Stimulated activated CD4-positive, alpha-beta T cell treated with anti-CD3 and anti-CD28 coated beads, Interleukin-1b, Interleukin-23, amount 100 ng/mL, for 48 hours (primary cell): Measurements from ENCODE around the gene NEK8.
A peak's percentile ranks its signal among the peaks of the same experiment; 100 is the strongest.
"Not testable (repeated sequence)": the region's sequence is repeated elsewhere in the genome, so short reads cannot be mapped to it uniquely, and the experiment has no call there.

ENCODE experiments used
- DNase-seq: peaks from one replicate; pipeline ENCODE4 v3.0.0-alpha.2; 2020

The NEK8 gene

DNA sequence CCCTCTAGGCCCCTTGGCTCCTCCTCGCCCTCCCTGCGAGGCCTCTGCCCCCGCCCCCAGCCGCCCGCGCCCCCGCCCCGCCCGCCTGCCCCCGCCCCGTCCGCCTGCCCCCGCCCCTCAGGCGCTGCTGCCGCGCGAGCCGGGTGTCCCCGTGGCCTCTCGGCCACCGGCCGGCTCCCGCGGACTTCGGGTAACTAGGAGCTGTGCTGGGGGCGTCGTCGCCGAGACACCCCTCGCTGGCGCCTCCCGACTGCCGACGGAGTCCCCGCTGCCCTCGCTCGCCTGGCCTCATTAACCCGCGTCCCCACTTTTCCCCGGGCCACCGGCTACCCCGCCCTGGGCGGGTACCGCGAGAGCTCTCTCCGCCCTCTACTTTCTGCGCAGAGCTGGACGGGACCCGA is 2.4 kb upstream of the NEK8 start, which contains the start of gene TLCD1:
TLCD1 (minus strand) TSS at position 8 of the 401 bp plus-strand sequence. CDS start 136 bp downstream, outside the sequence.
- DNase-seq, result peak; percentile 83

DNA sequence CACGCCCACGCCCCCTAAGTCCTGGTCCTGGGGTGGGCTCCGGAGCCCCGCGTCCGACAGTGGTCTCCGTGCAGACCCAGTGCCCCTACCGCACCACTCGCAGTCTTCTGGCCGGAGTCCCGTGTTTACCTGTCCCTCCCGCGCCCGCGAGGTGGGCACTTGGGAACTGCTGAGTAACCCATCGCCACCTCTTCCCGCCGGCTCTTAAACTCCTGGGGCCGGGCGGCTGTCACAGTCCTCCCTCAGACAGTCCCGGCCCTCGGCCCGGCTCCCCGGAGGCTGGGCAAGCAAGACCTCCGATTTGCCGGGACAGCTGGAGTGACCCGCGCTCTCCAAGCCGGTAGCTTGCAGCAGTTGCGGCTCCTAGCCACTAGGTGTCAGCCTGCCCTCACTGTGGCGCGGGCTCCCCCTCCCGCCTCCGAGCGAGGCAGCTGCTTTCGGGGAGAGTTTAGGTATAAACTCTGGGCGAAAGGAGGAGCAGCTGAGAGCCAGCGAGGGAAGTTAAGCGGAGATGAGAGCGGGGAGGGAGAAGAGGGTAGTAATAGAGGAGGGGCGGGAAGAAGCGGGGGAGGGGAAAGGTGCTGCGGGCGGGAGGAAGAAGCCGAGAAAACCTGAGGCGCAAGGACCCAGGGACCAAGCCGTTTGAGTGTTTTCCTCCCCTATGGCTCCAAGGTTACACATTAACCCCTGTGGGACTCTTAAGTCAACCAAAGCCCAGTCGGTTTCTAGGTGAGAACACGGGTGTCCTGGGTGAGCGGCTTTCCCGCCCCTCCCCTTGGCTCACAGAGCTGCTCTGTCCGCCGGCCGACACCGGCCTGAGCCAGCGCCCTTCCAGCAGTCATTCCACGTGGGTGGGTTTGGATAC is 1.7 kb upstream of the NEK8 start:
- DNase-seq, result peak; percentile 94

DNA sequence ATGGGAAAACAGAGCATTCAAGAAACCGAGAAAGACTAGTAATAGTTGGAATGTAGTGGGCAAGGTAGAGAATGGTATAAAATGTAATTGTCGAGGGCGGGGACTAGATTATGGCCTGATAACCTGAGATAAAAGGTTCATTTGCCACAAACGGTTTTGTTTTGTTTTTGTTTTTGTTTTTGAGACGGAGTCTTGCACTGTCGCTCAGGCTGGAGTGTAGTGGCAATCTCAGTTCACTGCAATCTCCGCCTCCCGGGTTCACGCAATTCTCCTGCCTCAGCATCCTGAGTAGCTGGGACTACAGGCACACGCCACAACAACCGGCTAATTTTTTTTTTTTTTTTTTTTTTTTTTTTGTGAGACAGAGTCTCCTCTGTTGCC is 1.4 kb downstream of the NEK8 start:
- no peak for DNase-seq

DNA sequence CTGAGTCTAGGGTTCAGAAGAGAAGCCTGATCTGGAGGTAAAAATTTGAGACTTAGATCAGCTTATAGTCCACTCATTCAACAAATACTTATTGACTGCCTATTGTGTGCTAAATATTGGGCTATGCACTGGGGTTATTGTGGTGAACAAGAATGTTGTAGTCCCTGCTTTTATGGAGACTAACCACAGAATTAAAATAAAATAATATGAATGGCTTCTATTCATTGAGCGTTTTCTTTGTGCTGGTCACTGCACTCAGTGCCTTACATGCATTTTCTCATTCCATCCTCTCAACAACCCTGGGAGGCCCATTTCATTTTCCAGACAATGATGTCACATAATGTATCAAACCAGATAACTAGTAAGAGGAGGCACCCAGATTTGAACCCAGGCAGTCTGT is 4.8 kb downstream of the NEK8 start:
- DNase-seq, result no peak

DNA sequence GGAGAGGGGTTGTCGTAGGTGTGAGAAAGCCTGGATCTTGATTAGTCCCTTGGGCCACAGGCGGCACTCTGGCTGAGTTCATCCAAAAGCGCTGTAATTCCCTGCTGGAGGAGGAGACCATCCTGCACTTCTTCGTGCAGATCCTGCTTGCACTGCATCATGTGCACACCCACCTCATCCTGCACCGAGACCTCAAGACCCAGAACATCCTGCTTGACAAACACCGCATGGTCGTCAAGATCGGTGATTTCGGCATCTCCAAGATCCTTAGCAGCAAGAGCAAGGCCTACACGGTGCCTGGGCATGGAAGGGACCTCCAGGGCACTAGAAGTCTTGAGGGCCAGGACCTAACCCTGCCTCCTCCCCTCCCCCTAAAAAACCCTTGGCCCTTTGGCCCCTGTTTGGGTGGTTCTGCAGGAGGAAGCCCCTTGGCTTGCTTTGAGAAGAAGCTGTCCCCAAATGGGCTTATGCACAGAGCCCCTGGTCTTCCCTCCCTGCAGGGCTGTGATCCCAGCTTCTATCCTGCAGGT is 6.2 kb downstream of the NEK8 start:
- no peak for DNase-seq

DNA sequence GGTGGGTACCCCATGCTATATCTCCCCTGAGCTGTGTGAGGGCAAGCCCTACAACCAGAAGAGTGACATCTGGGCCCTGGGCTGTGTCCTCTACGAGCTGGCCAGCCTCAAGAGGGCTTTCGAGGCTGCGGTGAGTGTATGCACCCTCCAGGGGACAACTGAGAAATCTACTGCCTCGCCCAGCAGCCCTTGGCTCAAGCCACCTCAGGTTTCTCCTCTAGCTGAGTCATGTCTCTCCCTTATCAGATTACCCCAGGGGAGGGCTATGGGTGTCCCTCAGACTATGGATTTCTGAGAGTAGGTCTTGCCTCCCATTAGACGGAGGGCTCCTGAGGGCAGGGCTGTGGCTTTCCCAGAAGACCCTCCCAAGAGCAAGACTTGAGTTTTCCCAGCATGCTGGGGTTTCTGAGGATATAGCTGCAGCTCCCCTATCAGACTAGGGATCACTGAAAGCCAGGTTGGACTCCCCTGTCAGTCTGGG is 6.7 kb downstream of the NEK8 start:
- DNase-seq, result no peak

DNA sequence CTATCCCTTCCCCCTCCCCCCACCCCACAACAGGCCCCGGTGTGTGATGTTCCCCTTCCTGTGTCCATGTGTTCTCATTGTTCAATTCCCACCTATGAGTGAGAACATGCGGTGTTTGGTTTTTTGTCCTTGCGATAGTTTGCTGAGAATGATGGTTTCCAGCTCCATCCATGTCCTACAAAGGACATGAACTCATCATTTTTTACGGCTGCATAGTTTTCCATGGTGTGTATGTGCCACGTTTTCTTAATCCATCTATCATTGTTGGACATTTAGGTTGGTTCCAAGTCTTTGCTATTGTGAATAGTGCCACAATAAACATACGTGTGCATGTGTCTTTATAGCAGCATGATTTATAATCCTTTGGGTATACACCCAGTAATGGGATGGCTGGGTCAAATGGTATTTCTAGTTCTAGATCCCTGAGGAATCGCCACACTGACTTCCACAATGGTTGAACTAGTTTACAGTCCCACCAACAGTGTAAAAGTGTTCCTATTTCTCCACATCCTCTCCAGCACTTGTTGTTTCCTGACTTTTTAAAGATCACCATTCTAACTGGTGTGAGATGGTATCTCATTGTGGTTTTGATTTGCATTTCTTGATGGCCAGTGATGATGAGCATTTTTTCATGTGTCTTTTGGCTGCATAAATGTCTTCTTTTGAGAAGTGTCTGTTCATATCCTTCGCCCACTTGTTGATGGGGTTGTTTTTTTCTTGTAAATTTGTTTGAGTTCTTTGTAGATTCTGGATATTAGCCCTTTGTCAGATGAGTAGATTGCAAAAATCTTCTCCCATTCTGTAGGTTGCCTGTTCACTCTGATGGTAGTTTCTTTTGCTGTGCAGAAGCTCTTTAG is 7.6 kb downstream of the NEK8 start:
- DNase-seq, result not testable (repeated sequence)

DNA sequence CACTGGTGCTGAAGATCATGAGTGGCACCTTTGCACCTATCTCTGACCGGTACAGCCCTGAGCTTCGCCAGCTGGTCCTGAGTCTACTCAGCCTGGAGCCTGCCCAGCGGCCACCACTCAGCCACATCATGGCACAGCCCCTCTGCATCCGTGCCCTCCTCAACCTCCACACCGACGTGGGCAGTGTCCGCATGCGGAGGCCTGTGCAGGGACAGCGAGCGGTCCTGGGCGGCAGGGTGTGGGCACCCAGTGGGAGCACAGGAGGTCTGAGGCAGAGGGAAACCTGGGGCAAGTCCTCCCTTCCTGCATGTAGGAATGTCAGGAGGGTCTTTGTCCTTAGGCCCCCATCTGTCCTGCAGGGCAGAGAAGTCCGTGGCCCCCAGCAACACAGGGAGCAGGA is 8.7 kb downstream of the NEK8 start:
- no peak for DNase-seq

DNA sequence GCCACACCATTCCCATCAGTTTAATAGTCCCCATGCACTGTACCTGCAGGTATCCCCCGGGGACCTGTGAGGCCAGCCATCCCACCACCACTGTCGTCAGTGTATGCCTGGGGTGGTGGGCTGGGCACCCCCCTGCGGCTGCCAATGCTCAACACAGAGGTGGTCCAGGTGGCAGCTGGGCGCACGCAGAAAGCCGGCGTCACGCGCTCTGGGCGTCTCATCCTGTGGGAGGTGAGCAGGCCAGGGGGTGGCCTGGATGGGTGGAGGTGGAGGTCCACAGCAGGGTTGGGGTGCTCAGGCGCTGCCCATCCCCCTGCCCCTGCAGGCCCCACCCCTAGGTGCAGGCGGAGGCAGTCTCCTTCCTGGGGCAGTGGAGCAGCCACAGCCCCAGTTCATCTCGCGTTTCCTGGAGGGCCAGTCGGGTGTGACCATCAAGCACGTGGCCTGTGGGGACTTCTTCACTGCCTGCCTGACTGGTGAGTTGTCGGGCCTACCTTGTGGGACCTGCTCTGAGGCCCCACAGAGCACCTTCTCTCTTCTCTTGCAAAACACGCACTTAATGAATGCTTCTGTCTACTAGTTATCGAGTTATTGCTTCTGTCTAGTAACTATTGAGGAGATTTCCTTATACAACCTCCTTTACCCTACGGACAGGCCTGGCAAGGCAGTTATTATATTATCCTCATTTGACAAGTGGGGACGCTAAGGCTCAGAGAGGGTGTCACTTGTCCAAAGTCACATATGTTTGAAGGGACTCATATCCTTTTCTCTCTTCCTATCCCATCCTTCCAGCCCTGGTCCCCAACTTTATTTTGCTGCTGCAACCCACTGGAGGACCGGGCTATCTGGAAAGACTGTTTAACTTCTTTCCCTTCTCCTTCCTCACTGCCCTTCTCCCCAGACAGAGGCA is 9.4 kb downstream of the NEK8 start:
- DNase-seq, result no peak

DNA sequence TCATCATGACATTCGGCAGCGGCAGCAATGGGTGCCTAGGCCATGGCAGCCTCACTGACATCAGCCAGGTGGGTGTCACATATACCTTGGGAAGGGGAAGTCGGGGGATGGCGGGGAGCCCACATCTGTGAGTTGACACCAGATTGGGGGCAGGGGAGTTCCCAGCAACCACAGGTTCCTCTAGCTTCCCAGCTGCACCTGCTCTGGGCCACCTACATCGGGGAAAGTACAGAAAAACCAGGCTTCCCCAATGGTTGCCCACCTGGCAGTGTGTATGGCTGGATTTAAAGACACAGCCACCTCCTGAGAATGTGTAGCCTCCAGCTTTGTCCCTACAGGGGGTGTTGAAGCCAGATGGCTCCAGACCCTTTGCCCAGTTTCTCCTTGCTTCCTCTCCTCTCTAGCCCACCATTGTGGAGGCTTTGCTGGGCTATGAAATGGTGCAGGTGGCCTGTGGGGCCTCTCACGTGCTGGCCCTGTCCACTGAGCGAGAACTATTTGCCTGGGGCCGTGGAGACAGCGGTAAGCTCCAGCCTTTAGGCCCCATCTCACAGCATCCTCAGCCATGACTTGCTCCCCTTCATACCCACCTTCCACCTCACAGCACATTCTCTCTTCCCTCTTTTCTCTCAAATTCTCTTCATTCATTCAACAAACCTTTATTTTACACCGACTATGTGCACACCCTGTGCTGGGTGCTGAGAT is 10.2 kb downstream of the NEK8 start:
- peak; percentile 35 for DNase-seq

DNA sequence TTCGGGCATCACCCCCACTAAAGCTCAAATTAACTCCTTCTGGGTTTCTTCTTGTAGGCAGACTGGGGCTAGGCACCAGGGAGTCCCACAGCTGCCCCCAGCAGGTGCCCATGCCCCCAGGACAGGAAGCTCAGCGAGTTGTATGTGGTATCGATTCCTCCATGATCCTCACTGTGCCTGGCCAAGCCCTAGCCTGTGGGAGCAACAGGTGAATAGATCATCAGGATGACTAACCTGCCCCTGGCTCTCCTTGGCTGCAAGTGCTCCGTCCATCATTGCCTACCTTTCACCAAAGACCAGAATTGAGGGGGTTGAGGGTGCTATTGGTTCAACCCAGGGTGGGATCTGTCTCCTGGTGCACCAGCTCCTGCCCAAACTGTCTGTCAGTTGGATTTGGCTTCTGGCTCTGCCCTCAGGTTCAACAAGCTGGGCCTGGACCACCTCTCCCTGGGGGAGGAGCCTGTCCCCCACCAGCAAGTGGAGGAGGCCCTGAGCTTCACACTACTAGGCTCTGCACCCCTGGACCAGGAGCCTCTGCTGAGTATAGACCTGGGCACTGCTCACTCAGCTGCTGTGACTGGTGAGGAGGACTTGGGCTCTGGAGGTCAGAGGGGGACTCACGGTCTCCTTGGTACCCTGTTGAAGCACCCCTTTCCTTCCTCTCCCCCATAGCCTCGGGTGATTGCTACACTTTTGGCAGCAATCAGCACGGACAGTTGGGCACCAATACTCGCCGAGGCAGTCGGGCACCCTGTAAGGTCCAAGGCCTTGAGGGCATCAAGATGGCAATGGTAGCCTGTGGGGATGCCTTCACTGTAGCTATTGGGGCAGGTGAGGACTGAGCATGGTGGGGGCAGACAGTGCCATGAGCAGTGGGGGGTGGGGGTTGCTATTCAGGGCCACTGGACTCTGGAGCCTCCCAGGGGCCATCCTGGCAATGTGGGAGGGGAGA is 12.1 kb downstream of the NEK8 start:
- DNase-seq, result no peak

DNA sequence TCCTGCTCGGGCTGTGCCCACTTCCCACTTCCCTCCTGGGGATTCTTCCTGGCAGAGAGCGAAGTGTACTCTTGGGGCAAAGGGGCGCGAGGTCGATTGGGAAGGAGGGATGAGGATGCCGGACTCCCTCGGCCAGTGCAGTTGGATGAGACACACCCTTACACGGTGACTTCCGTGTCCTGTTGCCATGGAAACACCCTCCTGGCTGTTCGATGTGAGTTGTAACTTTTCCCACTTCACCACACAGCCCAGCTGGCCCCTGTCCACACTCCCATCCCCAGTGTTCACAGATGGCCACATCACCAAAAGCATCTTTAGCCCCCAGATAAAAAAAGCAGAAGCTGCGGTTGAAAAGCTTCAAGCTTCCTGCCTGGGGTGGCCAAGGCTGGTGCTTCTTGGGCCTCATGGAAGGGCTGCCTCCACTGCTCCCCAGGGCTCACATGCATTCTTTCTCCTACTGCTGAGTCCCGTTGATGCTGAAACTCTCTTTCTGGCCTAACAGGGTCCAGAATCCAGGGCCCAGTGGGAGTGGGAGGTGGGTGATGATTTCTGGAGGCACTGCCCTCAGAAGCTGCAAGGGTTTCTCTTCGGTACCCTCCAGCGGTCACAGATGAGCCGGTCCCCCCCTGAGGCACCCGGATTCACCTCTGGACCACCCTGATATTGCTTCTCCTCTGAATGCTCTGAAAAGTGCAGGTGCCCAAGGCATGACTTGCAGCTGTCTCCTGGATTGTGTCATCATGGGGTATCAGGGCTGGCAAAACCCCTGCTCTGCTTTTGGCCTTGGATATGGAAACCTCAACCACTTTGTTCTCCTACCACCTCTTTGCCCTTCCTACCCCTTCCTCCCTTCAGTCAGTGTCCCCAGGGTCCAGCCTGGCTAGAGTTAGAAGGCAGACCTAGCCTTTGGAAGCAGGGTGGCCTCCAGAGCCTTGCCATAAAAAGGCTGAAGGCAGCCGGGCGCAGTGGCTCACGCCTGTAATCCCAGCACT is 13.1 kb downstream of the NEK8 start:
- no peak for DNase-seq

DNA sequence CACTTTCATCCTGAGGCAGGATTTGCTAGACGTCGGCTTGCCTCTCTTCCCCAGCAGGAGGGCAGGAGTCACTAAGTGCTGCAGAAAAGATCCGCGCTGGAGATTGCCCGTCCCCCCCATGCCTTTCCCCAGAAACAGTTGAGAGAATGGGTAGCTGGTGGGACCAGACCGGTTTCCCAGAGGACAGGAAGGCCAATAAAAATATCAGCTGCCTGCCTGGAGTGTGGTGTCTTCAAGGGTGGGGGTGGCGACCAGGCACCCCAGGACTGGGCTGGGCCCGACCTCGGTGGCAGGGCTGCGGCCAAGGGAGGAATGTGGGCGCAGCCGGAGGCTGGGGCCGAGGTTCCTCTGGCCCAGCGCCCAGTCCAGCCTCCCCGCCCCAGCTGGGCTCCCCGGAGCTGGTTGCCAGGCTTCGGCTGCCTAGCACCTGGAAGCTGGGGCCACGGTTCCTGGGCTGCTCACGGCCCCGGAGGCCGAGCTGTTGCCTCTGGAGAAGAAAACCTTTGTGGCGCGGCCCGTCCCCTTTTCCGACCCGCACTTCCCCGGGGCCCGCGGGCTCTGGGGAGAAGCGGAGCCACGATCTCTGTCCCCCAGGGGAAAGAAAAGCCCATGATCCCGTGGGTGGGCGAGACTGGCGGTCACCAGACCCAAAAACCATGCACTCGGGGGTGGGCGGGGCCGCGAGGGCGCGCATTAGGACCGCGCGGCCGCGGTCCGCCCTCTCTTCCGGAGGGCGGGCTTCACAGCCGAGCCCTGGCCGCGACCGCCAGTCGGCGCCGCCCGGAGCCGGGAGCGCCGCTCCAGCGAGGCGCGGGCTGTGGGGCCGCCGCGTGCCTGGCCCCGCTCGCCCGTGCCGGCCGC is 14.9 kb downstream of the NEK8 start, which contains the start of gene TRAF4:
TRAF4 (plus strand) TSS at position 769 of the 861 bp plus-strand sequence. CDS start 102 bp downstream, outside the sequence.
- peak; percentile 73 for DNase-seq

DNA sequence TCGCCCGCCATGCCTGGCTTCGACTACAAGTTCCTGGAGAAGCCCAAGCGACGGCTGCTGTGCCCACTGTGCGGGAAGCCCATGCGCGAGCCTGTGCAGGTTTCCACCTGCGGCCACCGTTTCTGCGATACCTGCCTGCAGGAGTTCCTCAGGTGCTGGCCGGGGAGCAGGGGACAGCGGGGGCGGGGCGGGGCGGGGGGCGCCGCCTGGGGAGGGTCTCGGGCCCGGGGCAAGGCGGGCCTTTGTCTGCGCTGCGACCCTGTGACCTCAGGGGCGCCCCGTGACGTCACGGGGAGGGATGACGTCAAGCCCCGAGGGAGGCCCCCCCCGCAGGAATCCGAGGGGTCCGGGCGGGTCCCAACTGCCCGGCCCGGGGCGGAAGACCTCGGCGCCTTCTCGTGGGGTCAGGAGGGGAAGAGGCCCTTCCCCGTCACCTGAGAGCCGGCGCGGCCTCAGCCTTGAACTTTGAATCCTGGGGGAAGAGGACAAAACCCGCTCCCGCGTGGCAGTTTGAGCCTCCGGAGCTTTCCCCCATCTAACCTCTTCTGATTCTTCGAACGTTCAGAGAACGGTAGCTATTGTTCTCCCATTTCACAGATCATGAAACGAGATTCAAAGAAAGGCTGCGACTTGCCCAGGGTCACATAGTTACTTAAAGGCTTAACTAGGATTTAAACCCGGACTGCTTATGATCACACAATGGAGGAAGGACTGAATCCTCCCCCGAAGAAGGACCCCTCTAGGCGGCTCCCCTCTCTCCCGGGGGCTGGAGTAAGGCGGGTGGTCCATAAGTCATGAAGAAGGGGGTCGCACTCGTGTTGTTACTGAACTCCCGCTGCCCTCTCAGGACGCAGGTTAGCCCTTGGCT is 15.8 kb downstream of the NEK8 start:
- DNase-seq, result peak; percentile 65

DNA sequence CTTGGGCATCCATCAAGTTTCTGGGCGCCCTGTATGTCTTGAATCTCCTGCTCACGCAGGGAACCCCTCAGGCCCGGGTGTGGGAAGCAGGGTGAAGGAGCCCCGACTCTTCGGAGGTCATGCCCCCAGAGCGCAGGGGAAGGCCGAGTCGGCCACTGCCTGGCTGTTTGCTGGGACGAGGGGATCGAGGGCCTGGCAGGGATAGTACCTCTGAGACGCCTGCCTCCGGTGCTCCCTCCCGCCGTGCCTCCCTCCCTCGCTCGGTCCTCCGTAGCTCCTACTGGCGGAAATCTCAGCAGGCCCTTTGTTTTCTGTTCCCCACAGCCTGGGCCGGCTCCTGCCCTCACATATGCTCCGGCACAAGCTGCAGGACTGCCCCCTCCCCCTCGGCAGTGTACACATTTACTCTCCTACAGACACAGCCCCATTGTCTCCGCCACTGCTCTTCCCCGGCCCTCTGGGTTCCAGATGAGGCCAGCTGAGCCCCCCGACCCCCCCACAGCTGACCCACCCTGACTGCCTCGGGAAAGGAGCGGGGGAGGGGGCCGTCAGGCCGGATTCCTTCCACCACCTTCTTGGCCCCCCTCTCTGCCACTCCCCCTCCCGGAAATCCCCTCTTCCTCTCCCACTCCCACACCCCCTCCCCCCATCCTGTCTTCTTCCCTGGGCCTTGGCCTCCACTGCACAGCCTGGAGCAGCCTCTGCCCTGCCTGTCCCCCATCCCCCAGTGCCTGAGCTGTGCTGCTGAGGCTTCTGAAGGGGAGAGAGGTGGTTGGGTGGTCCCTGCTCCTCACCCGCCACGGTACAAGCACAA is 16.6 kb downstream of the NEK8 start:
- peak; percentile 40 for DNase-seq

DNA sequence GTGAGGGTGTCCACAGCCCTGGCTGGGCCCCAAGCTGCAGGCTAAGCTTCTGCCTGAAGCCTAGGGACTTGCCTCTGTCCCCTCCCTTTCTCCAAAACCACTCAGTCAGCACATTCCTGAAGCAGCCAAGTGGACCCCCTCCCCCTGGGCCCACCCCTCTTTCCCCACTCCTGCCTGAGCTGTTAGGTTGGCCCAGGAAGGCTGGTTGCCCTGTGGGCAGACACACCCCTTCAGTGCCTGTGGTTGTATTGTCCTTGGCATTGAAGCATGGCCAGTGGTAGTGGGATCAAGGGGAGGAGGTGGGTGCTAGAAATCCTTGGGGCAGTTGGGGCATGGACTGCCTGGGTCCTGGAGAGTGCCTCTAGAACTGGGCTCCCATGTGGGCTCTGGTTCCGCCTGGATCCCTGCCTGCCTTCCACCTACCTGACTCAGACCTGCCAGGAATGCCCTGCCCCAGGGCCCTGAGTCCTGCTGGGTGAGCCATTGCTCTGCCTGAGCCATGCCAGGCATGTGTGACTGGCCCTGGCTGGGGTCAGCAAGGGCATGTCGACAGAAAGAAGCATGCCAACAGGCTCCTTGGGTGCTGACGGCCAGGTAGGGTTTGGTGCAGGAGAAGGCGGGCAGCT is 17.3 kb downstream of the NEK8 start:
- DNase-seq, result no peak
